Parathyroid adenoma (tissue), 2 donors: Measurements from ENCODE around the gene TMEM54.

Experiments used
- H2AFZ ChIP-seq: fragments of 300-600 bp; sonication (generic); one replicate; pipeline ENCODE4 v1.7.0; 2017; ENCODE audit warnings: antibody characterized with exemption, mild to moderate bottlenecking
- H3K27ac ChIP-seq: fragments of 300-600 bp; sonication (generic); one replicate; pipeline ENCODE4 v1.7.0; 2017
- H3K27me3 ChIP-seq: fragments of 300-600 bp; sonication (generic); one replicate; pipeline ENCODE4 v1.7.0; 2017; ENCODE audit warnings: low read length; ENCODE audit not compliant: control insufficient read depth, insufficient read depth
- H3K36me3 ChIP-seq: fragments of 300-600 bp; sonication (generic); one replicate; pipeline ENCODE4 v1.7.0; 2017; ENCODE audit warnings: low read length; ENCODE audit not compliant: control insufficient read depth, insufficient read depth
- H3K4me1 ChIP-seq: fragments of 300-600 bp; sonication (generic); one replicate; pipeline ENCODE4 v1.7.0; 2017; ENCODE audit warnings: control low read depth
- H3K4me2 ChIP-seq: fragments of 300-600 bp; sonication (generic); one replicate; pipeline ENCODE4 v1.7.0; 2017; ENCODE audit warnings: low read length
- H3K4me3 ChIP-seq: fragments of 300-600 bp; sonication (generic); one replicate; pipeline ENCODE4 v1.7.0; 2017; ENCODE audit warnings: low read depth, low read length
- H3K79me2 ChIP-seq: fragments of 300-600 bp; sonication (generic); one replicate; pipeline ENCODE4 v1.7.0; 2017; ENCODE audit warnings: control low read depth
- H3K9ac ChIP-seq: fragments of 300-600 bp; sonication (generic); one replicate; pipeline ENCODE4 v1.7.0; 2017; ENCODE audit warnings: mild to moderate bottlenecking
- H3K9me3 ChIP-seq: fragments of 300-600 bp; sonication (generic); one replicate; pipeline ENCODE4 v1.7.0; 2017; ENCODE audit warnings: low read length; ENCODE audit not compliant: control insufficient read depth
- CTCF ChIP-seq: fragments of 300-600 bp; sonication (generic); IDR thresholded peaks from one replicate; pipeline ENCODE4 v1.7.0; 2017; ENCODE audit warnings: antibody characterized with exemption, mild to moderate bottlenecking
- donor health status: primary hyperparathyroidism.

Gene TMEM54

GRCh38 chr1:32904797-32905196 lies 3.6 kb upstream of the TMEM54 start:
- H3K79me2 ChIP-seq = no peaks in the 10 kb centered on the region
- no peak overlapping the region for H3K27ac ChIP-seq
- H3K27me3 ChIP-seq = no peaks in the 10 kb centered on the region
- no peak overlapping the region for H2AFZ ChIP-seq
- H3K4me1 ChIP-seq = no peaks in the 10 kb centered on the region
- H3K4me3 ChIP-seq = no peak overlapping the region
- no peak overlapping the region for H3K4me2 ChIP-seq
- no peak overlapping the region for H3K9ac ChIP-seq
- no peaks in the 10 kb centered on the region for H3K36me3 ChIP-seq
- TF ChIP-seq CTCF = no peak
- no peaks in the 10 kb centered on the region for H3K9me3 ChIP-seq

- H3K27me3 ChIP-seq = no peaks in the 10 kb centered on the region
- H3K4me2 ChIP-seq = no peak overlapping the region
- H3K4me1 ChIP-seq = no peaks in the 10 kb centered on the region
- no peak overlapping the region for H3K27ac ChIP-seq
- H3K4me3 ChIP-seq = no peak overlapping the region
- H3K36me3 ChIP-seq = no peaks in the 10 kb centered on the region
- H3K9me3 ChIP-seq = no peaks in the 10 kb centered on the region
- no peak overlapping the region for H2AFZ ChIP-seq
- TF ChIP-seq CTCF = no peak
- H3K79me2 ChIP-seq = no peaks in the 10 kb centered on the region
- no peak overlapping the region for H3K9ac ChIP-seq
These were observed 3.0 kb upstream of the TMEM54 start for GRCh38 chr1:32903991-32904785.

GRCh38 chr1:32902535-32902920 lies 1.3 kb upstream of the TMEM54 start:
- Histone ChIP-seq H3K4me3 (no peak overlapping the region), H3K79me2 (no peaks in the 10 kb centered on the region), H3K4me1 (no peaks in the 10 kb centered on the region), H3K9ac (no peak overlapping the region), H3K9me3 (no peaks in the 10 kb centered on the region), H3K4me2 (no peak overlapping the region), H3K36me3 (no peaks in the 10 kb centered on the region), H3K27me3 (no peaks in the 10 kb centered on the region), H2AFZ (no peak overlapping the region), H3K27ac (no peak overlapping the region)
- TF ChIP-seq CTCF = no peak

GRCh38 chr1:32901823-32902534 lies 790 bp upstream of the TMEM54 start:
- Histone ChIP-seq H3K4me2 (peak overlapping the region; percentile 97), H3K4me1 (no peaks in the 10 kb centered on the region), H3K36me3 (no peaks in the 10 kb centered on the region), H3K9me3 (no peaks in the 10 kb centered on the region), H3K79me2 (no peaks in the 10 kb centered on the region), H2AFZ (peak overlapping the region; percentile 78), H3K27me3 (no peaks in the 10 kb centered on the region), H3K27ac (no peak overlapping the region), H3K9ac (no peak overlapping the region), H3K4me3 (peak overlapping the region; percentile 76)
- no peak for TF ChIP-seq CTCF
